Measurements from ENCODE around the gene POLH. TPM values are rescaled to one million over a fixed set of nuclear protein-coding genes. Genes with fewer than 3 reads are reported as not detected.
"Not testable (repeated sequence)": the region's sequence is repeated elsewhere in the genome, so short reads cannot be mapped to it uniquely, and the experiment has no call there.

POLH gene
- total RNA-seq, 3 donors from 2014 or later = 12.0 to 17.1 (median 14.2) TPM

GRCh38 chr6:43628393-43629103 is 52.6 kb downstream of the POLH start:
- Histone ChIP-seq H3K4me1 (ENCODE audit: low read depth) (peaks cover 18% of the 10 kb centered on the region), H3K9me3 (no peaks in the 10 kb centered on the region), H3K36me3 (ENCODE audit: low read depth) (no peaks in the 10 kb centered on the region), H3K4me3 (peak overlapping the region; percentile 80)
- intact Hi-C loops (cut with DNase I, micrococcal nuclease) = no loop called here
- peak; percentile 5 for ATAC-seq
- no peak for TF ChIP-seq CTCF (IDR thresholded peaks at IDR 0.05)
- DNase-seq = peak; percentile 66 to 75 (median 73)

GRCh38 chr6:43629104-43629504 is 53.1 kb downstream of the POLH start, which contains the start of gene GTPBP2:
TSS of gene GTPBP2 (minus strand) at chr6:43629264. CDS start at chr6:43629162, 102 bp downstream.
- DNase-seq (peak; percentile 99 to 100 (median 99)), ATAC-seq (peak; percentile 86)
- peak within 1 kb of the TSS; percentile 80 for H3K4me3 ChIP-seq
- no peak for TF ChIP-seq CTCF (IDR thresholded peaks at IDR 0.05)
- no peaks in the 10 kb centered on the region for H3K36me3 ChIP-seq (ENCODE audit: low read depth)
- no peaks in the 10 kb centered on the region for H3K9me3 ChIP-seq
- H3K4me1 ChIP-seq (ENCODE audit: low read depth) = peaks cover 18% of the 10 kb centered on the region
- intact Hi-C loops (cut with DNase I, micrococcal nuclease) = no loop called here

- no peak for TF ChIP-seq CTCF (IDR thresholded peaks at IDR 0.05)
- DNase-seq = peak; percentile 95 to 98 (median 96)
- no peaks in the 10 kb centered on the region for H3K36me3 ChIP-seq (ENCODE audit: low read depth)
- H3K4me3 ChIP-seq = peak overlapping the region; percentile 80
- ATAC-seq = peak; percentile 82
- H3K4me1 ChIP-seq (ENCODE audit: low read depth) = peaks cover 18% of the 10 kb centered on the region
- intact Hi-C loops (cut with DNase I, micrococcal nuclease) = no loop called here
- H3K9me3 ChIP-seq = no peaks in the 10 kb centered on the region
Observed at GRCh38 chr6:43629505-43630300, 53.7 kb downstream of the POLH start.

GRCh38 chr6:43630980-43631619 is 55.1 kb downstream of the POLH start:
- H3K4me1 ChIP-seq (ENCODE audit: low read depth) = peaks cover 18% of the 10 kb centered on the region
- intact Hi-C loops (cut with DNase I, micrococcal nuclease) = no loop called here
- TF ChIP-seq CTCF (IDR thresholded peaks at IDR 0.05) = no peak
- H3K4me3 ChIP-seq = no peak overlapping the region
- DNase-seq = no peak
- no peaks in the 10 kb centered on the region for H3K9me3 ChIP-seq
- ATAC-seq = no peak
- no peaks in the 10 kb centered on the region for H3K36me3 ChIP-seq (ENCODE audit: low read depth)

GRCh38 chr6:43633002-43633401 is 57.0 kb downstream of the POLH start:
- ATAC-seq; H3K36me3 ChIP-seq (ENCODE audit: low read depth); H3K9me3 ChIP-seq; H3K4me3 ChIP-seq; DNase-seq; intact Hi-C loops (cut with DNase I, micrococcal nuclease): not testable (repeated sequence)
- H3K4me1 ChIP-seq (ENCODE audit: low read depth) = peaks cover 24% of the 10 kb centered on the region
